Activated T-cell treated with anti-CD3 and anti-CD28 coated beads, Interleukin-2, amount 50 U/mL, for 72 hours (primary cell): ENCODE data around the gene TMEM178B. TPM values are rescaled to one million over a fixed set of nuclear protein-coding genes. Genes with fewer than 3 reads are reported as not detected.
"Not testable (repeated sequence)": the region's sequence is repeated elsewhere in the genome, so short reads cannot be mapped to it uniquely, and the experiment has no call there.

Experiments
- ATAC-seq, 2 donors: fragments of 150-1000 bp; cut with Tn5 transposase; replicated peaks in 1 of 2; 2 replicates each; pipeline ENCODE4 v1.10.0; 2021; ENCODE audit warnings: moderate library complexity in 2 of 2, mild to moderate bottlenecking in 1 of 2
- DNase-seq, 2 donors: peaks; one replicate each; pipeline ENCODE4 v3.0.0; 2021 to 2022; ENCODE audit warnings: mixed read lengths in 1 of 2
- H3K27ac Mint-ChIP-seq: one replicate; pipeline ENCODE4 v1.8.0; 2022; ENCODE audit warnings: mild to moderate bottlenecking, moderate library complexity, mixed read lengths
- H3K27me3 Mint-ChIP-seq: one replicate; pipeline ENCODE4 v1.8.0; 2022; ENCODE audit warnings: low read depth, mixed read lengths
- H3K36me3 Mint-ChIP-seq, 2 donors: one replicate each; pipeline ENCODE4 v1.8.0; 2022; ENCODE audit warnings: mixed read lengths in 2 of 2, mild to moderate bottlenecking in 1 of 2; ENCODE audit not compliant: insufficient read depth in 2 of 2
- H3K4me1 Mint-ChIP-seq: one replicate; pipeline ENCODE4 v1.8.0; 2022; ENCODE audit warnings: low read depth, mixed read lengths
- H3K4me3 Mint-ChIP-seq, 2 donors: one replicate each; pipeline ENCODE4 v1.8.0; 2022; ENCODE audit warnings: mild to moderate bottlenecking in 2 of 2, mixed read lengths in 2 of 2, moderate library complexity in 2 of 2
- H3K9me3 Mint-ChIP-seq, 2 donors: one replicate each; pipeline ENCODE4 v1.8.0; 2022; ENCODE audit warnings: mixed read lengths in 2 of 2
- total RNA-seq, 2 donors: library from RNA; stranded (reverse); gene quantifications; one replicate each; pipeline ENCODE4 v1.2.3, GENCODE V29; 2022

TMEM178B gene
- total RNA-seq, 2 donors from 2014 or later: 1.0 to 1.4 TPM

GRCh38 chr7:141157138-141157765 lies 83.4 kb downstream of the TMEM178B start:
- H3K36me3 Mint-ChIP-seq: no peaks in the 10 kb centered on the region
- no peaks in the 10 kb centered on the region for H3K9me3 Mint-ChIP-seq
- H3K27me3 Mint-ChIP-seq: peaks cover 7% of the 10 kb centered on the region
- DNase-seq (no peak), ATAC-seq (no peak)
- H3K4me3 Mint-ChIP-seq: no peak overlapping the region
- H3K4me1 Mint-ChIP-seq: no peaks in the 10 kb centered on the region
- no peak overlapping the region for H3K27ac Mint-ChIP-seq

GRCh38 chr7:141158561-141158960 lies 84.7 kb downstream of the TMEM178B start:
- Mint-ChIP-seq H3K27ac (no peak overlapping the region), H3K36me3 (no peaks in the 10 kb centered on the region), H3K9me3 (peaks cover 4 to 5% of the 10 kb centered on the region in 2 donors), H3K4me1 (no peaks in the 10 kb centered on the region), H3K4me3 (no peak overlapping the region), H3K27me3 (peaks cover 7% of the 10 kb centered on the region)
- ATAC-seq (no peak), DNase-seq (no peak)

GRCh38 chr7:141160246-141160860 lies 86.5 kb downstream of the TMEM178B start:
- no peaks in the 10 kb centered on the region for H3K4me1 Mint-ChIP-seq
- no peak for ATAC-seq
- peaks cover 4 to 5% of the 10 kb centered on the region in 2 donors for H3K9me3 Mint-ChIP-seq
- H3K27ac Mint-ChIP-seq: no peak overlapping the region
- no peaks in the 10 kb centered on the region for H3K36me3 Mint-ChIP-seq
- DNase-seq: no peak
- no peak overlapping the region for H3K4me3 Mint-ChIP-seq
- H3K27me3 Mint-ChIP-seq: peaks cover 7% of the 10 kb centered on the region

GRCh38 chr7:141161550-141162535 lies 88.0 kb downstream of the TMEM178B start:
- no peak overlapping the region for H3K27ac Mint-ChIP-seq
- H3K9me3 Mint-ChIP-seq: peaks cover 4 to 5% of the 10 kb centered on the region in 2 donors
- peaks cover 7% of the 10 kb centered on the region for H3K27me3 Mint-ChIP-seq
- H3K4me1 Mint-ChIP-seq: no peaks in the 10 kb centered on the region
- no peak overlapping the region for H3K4me3 Mint-ChIP-seq
- DNase-seq: no peak
- no peak for ATAC-seq
- no peaks in the 10 kb centered on the region for H3K36me3 Mint-ChIP-seq

- DNase-seq (no peak), ATAC-seq (no peak)
- H3K4me1 Mint-ChIP-seq: no peaks in the 10 kb centered on the region
- H3K27ac Mint-ChIP-seq: no peak overlapping the region
- H3K9me3 Mint-ChIP-seq: peaks cover 4 to 5% of the 10 kb centered on the region in 2 donors
- no peaks in the 10 kb centered on the region for H3K36me3 Mint-ChIP-seq
- H3K27me3 Mint-ChIP-seq: peaks cover 8% of the 10 kb centered on the region
- no peak overlapping the region for H3K4me3 Mint-ChIP-seq
Measured at GRCh38 chr7:141165521-141165920, 91.7 kb downstream of the TMEM178B start.

- Mint-ChIP-seq H3K27me3 (peaks cover 8% of the 10 kb centered on the region), H3K27ac (no peak overlapping the region), H3K9me3 (peaks cover 4 to 5% of the 10 kb centered on the region in 2 donors), H3K36me3 (no peaks in the 10 kb centered on the region), H3K4me1 (no peaks in the 10 kb centered on the region), H3K4me3 (no peak overlapping the region)
- ATAC-seq (no peak), DNase-seq (no peak)
Measured at GRCh38 chr7:141166926-141167325, 93.1 kb downstream of the TMEM178B start.

GRCh38 chr7:141167381-141167964 lies 93.6 kb downstream of the TMEM178B start:
- no peaks in the 10 kb centered on the region for H3K36me3 Mint-ChIP-seq
- H3K9me3 Mint-ChIP-seq: peaks cover 4 to 5% of the 10 kb centered on the region in 2 donors
- DNase-seq: no peak
- H3K27me3 Mint-ChIP-seq: peaks cover 8% of the 10 kb centered on the region
- H3K27ac Mint-ChIP-seq: no peak overlapping the region
- H3K4me3 Mint-ChIP-seq: no peak overlapping the region
- no peak for ATAC-seq
- H3K4me1 Mint-ChIP-seq: no peaks in the 10 kb centered on the region

GRCh38 chr7:141169157-141169556 lies 95.3 kb downstream of the TMEM178B start:
- ATAC-seq, H3K9me3 Mint-ChIP-seq: not testable (repeated sequence)

GRCh38 chr7:141175728-141176127 lies 101.9 kb downstream of the TMEM178B start:
- not testable (repeated sequence) for H3K9me3 Mint-ChIP-seq, H3K27ac Mint-ChIP-seq, H3K36me3 Mint-ChIP-seq, H3K27me3 Mint-ChIP-seq, DNase-seq, H3K4me3 Mint-ChIP-seq, ATAC-seq
- peaks cover 10% of the 10 kb centered on the region for H3K4me1 Mint-ChIP-seq

More at GRCh38 chr7:141169157-141169556, 95.3 kb downstream of the TMEM178B start:
- H3K27me3 Mint-ChIP-seq, DNase-seq, H3K27ac Mint-ChIP-seq, H3K4me3 Mint-ChIP-seq, H3K4me1 Mint-ChIP-seq, H3K36me3 Mint-ChIP-seq: not testable (repeated sequence)

- not testable (repeated sequence) for DNase-seq, H3K9me3 Mint-ChIP-seq, H3K27me3 Mint-ChIP-seq, ATAC-seq, H3K36me3 Mint-ChIP-seq
- Mint-ChIP-seq H3K4me1 (peaks cover 10% of the 10 kb centered on the region), H3K27ac (peak overlapping the region; percentile 8), H3K4me3 (peak overlapping the region; percentile 2 to 81)
Measured at GRCh38 chr7:141177120-141177519, 103.3 kb downstream of the TMEM178B start.

- H3K9me3 Mint-ChIP-seq: peaks cover 0 to 1% of the 10 kb centered on the region in 2 donors
- H3K4me3 Mint-ChIP-seq: no peak overlapping the region
- H3K36me3 Mint-ChIP-seq: no peaks in the 10 kb centered on the region
- no peak for ATAC-seq
- no peak for DNase-seq
- H3K4me1 Mint-ChIP-seq: peaks cover 10% of the 10 kb centered on the region
- peaks cover 7% of the 10 kb centered on the region for H3K27me3 Mint-ChIP-seq
- no peak overlapping the region for H3K27ac Mint-ChIP-seq
Measured at GRCh38 chr7:141178486-141179135, 104.7 kb downstream of the TMEM178B start.

GRCh38 chr7:141181812-141182211 lies 107.9 kb downstream of the TMEM178B start:
- Mint-ChIP-seq H3K36me3 (no peaks in the 10 kb centered on the region), H3K4me1 (peaks cover 6% of the 10 kb centered on the region), H3K27me3 (peaks cover 7% of the 10 kb centered on the region), H3K4me3 (no peak overlapping the region), H3K27ac (no peak overlapping the region), H3K9me3 (no peaks in the 10 kb centered on the region)
- ATAC-seq (no peak), DNase-seq (no peak)
